NOMO-1 (cell line): Measurements from ENCODE around the gene PPP2R2C.

Source experiments
- DNase-seq, 2 experiments: peaks; one replicate each; lab custom pipeline; 2025; ENCODE audit not compliant: unreplicated experiment in 2 of 2; lab: John Stamatoyannopoulos, UW

PPP2R2C gene

DNA sequence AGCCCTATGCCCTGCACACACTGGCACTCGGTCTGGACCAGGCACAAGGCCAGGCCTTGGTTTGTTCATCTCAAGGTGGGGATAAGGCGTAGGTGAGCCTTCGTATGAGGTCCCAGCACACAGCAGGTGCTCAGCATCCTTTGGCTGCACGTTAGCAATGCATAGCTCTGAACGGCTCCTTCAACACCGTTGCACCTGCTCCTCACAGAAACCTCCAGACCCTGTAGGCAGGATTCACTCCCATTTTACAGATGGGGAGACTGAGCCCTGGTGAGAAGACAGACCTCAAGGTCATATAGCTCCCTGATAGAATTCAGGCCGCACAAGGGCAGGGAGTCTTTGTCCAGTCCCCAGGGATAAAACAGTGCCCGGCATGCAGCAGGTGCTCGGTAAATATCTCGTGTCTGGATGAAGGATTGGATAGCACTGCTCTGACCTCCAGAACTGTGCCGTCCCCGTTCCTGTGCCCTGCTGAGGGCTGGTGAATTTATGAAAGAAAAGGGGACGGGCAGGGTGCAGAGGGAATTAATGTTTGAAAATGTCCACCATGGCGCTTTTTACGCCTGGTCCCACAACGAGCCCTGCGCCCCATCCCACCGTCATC is 2.4 kb downstream of the PPP2R2C start:
- no peak for DNase-seq

DNA sequence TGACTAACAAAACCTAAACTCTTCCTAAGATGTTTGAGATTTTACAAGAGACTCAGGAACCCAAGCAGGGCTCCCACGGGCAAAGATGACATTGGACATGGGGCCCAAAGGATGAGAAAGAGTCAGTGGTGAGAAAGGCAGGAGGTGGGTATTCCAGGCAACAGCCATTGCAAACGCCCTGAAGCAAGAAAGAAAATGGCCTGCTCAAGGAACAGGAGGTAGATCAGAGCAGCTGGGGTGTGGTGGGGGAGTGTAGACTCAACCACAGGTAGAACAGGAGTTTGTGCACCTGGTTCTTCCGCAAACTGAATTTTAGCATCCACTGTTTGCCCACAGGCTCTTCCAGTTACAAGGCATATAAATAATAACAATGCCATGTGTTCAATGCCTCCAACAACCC is 3.3 kb downstream of the PPP2R2C start:
- DNase-seq, result no peak

DNA sequence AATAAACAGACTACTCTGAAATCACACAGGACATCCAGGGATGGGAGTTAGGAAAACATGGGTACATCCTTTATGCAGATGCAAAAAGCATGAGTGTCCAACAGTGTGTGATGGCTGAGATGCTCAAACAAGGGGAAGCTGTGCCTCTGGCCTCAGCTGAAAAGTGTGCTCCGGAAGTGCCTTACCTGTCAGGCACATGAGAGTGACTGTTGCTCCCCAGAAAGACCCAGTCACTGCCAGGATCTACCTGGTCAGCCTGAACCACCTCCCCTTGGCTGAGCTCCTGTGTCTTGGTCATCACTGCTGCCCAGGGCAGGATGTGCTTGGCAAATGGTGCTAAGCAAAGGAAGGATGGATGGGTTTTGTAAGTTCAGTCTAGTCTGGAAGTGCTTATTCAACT is 4.0 kb downstream of the PPP2R2C start:
- no peak for DNase-seq

DNA sequence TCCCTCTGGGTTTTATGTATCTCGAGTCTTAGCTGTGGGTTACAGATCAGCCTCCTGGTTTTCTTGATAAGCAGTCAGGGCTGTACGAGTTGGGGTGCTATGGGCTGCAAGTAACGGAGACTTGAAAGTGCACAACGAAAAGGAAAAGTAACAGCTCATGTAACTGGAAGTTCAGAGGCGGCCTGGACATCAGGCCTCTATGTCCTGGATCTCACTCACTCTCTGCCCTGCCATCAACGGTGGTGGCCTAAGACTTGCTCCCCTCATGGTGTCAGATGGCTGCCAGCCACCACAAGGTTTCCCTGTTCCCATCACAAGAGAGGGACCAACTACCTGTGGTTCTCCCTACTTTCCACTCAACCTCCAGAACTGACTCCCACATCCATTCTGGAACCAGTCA is 4.8 kb downstream of the PPP2R2C start:
- no peak for DNase-seq

DNA sequence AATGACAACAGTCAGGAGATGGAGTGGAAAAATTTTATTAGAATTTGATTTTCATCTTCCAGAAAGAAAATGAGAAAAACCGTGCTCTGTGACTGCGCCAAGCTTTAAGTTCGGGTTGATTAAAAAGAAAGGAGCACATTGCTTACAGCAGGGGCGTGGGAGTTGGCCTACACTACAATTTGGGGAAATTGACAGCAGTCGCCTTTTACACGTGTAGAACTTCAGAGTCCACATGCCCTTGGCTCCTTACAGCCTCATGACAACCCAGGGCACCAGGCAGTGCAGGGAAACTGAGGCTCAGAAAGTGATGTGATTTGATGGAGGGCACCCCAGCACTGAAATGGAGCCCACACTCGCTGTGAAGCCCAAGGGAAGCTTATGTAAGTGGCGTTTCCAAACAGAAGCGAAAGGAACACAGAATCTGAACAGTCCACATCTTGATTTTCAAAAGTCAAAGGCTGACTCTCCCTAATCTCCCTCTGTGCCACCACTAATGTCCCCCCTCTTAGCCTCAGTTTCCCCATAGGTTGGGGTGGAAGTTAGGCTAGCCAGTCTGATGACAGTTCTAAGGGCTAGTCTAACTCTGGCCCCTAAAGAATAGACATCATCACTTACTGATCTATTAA is 5.5 kb downstream of the PPP2R2C start:
- no peak for DNase-seq

DNA sequence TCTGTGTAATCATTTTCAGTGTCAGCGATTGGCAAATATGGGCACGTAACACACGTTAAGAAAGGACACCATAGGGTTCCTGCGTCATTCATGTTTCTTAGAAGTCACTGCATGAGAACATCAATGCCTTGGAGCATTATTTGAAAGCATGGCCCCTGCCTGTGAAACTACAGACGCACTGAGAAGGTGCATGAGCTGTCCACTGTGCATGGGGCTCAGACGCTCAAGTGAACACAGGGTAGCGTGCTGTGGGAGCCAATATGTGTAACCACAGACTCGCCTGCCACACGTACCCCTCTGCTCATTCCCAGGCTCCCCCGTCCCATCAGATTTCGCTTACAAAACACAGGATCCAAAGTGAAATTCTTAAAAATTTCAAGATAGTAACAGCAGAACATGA is 6.5 kb downstream of the PPP2R2C start:
- DNase-seq, result no peak

DNA sequence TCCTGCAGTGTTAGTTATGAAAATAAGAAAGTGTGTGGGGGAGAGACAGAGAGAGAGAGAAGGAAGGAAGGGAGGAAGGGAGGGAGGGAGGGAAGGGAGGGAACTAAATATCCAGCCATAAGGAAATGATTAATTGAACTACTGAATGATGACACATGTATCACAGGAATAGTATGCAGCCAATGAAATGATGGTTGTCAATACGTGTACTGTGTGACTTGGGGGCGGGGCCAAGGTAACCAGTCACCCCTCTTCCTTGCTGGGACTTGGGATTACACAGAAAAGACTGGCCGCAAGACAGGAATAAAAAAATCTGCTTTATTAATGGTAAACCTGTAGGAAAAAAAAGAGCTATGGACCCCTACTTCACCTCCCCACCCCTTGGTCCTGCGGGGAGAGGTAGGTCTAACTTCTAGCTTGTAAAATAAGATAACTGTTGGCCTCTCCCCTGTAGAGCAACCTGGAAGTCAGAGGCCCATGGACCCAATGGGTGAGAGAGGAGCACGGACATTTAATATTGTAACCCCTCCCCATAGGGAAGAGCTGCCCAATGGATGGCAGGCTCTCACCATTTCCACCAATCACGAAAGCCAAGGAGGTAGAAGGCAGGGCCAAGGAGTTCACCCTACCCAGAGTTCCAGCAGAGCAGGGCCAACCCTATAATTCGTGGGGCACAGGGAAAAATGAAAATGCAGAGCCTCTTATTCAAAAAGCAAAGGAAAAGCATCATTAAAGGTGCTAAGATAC is 7.4 kb downstream of the PPP2R2C start:
- no peak for DNase-seq

DNA sequence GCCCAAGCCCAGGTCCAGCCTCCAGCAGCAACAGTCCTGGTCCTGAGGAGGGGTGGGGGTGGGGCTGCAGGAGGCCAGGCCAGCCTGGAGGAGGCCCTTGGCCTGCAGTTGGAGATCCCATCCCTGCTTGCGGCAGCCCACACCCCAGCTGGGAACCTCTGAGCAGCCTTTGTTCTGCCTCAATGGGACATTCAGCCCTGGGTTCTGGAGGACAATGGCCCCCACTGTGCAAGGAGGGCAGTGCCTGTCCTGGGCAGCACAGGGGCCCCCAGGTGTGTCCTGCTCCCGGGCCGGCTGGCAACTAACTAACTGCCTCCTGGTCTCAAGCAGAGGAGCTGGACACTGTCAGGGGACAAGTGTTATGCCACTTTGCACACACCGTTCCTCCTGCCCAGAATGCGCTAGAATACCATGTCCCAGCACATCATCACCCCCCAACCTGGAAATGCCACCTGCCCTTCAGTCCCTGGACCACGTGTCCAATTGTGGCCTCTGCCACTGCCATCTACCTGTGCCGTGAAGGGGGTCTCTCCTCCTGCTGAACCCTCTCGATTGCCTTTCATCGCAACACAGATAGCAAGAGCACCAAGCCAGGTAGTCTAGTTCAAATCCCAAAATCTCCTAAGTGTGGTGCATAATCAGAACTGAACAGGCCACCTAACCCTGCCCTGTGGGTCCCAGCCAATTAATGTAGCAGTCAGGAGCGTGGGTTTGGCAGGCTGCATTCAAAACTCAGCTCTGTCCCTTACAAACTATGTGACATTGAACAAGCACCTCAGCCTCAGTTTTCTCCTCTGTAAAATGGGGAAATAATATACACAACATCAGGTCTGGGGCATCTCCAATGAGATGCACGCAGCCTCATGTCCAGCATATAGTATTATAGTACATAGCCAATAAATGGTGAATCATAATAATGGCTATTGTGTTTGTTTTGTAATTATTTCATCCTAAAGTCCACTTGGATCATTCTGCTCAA is 8.8 kb downstream of the PPP2R2C start:
- no peak for DNase-seq

DNA sequence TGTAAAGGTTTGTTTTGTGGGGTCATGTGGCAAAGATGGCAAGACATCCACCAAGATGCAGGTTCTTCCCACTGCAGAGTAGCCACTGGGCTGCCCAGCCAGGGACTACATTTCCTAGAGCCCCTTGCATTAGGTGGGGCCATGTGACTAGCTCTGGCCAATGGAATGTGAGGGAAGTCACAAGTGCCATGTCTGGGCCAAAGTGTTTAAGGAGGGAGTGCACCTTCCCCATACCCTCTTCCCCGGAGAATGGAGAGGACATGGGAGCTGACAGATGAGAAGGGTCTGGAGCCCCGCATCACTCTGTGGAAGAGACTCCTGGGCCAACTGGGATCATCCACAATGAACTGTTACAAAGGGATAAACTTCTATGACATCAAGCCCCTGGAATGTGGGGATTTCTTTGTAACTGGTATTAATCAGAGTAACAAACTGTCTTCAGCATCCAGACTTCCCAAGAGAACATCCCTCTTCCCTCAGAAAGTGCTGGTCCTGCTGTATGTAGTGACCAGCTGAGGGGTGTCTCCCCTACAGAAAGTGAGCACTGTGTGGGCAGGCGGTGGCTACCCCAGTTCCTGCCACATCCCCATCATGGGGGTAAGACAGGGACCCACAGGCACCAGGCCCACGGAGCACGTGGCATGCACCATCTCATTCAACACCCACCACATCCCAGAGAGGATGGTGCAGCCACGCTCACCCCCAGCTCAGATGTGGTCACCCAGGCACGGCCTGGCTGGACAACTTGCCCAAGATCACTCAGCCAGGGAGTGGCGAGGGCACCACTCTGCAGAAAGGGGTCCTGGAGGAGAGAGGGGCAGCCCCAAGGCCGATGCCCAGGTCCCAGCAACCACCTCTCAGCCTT is 10.9 kb downstream of the PPP2R2C start:
- no peak for DNase-seq

DNA sequence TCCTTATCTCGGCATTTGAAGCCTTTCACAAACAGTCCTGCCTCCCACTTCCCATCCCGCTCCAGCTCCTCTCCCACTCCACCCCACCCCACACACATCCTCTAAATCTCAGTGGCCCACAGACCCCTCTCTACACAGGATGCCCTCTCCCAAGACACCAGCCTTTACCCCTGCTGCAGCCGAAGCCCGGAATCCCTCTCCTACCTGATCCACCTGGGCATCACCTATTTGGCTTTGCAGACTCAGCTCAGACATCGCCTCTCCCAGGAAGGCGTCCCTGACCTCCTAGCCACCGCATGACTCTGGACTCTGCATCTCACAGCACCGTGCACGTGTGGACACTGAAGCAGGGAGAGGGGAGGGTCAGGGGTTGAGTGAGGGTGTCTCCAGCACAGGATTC is 11.5 kb downstream of the PPP2R2C start:
- DNase-seq, result no peak

DNA sequence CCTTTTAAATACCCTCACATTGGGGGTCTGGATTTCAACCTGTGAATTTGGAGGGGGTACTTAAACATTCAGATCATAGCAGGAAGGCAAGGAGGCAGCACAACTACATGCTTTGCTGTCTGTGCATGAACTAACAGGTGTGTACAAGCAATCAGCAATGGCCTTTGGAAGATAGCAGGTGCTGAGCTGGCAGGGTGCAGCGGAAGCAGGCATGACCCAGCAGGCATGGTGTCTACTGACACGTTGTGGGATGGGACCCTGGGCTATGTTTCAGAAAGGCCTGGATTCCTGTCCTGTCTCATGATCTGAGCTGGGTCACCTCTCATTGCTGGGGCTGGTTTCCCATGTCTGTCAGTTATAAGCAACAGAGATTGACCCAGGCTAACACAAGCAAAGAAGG is 13.9 kb downstream of the PPP2R2C start:
- DNase-seq, result no peak

DNA sequence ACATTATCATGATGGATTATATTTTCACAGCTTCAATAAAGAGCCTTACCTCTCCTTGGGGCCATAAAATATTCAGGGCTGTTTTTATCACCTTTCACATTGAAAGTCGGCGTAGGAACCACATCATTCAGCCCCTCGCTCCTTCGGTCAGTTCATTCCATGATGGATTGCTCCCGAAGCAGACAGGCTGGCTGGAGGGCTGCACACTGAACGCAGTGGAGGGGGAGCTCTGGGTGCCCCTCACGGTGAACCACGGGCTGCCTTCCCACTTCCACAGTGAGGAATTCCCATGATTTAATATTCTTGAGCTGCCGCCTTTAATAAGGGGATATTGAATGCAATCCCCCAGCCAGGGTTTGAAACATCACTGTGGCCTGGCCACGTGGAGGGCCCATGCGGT is 16.0 kb downstream of the PPP2R2C start:
- no peak for DNase-seq

DNA sequence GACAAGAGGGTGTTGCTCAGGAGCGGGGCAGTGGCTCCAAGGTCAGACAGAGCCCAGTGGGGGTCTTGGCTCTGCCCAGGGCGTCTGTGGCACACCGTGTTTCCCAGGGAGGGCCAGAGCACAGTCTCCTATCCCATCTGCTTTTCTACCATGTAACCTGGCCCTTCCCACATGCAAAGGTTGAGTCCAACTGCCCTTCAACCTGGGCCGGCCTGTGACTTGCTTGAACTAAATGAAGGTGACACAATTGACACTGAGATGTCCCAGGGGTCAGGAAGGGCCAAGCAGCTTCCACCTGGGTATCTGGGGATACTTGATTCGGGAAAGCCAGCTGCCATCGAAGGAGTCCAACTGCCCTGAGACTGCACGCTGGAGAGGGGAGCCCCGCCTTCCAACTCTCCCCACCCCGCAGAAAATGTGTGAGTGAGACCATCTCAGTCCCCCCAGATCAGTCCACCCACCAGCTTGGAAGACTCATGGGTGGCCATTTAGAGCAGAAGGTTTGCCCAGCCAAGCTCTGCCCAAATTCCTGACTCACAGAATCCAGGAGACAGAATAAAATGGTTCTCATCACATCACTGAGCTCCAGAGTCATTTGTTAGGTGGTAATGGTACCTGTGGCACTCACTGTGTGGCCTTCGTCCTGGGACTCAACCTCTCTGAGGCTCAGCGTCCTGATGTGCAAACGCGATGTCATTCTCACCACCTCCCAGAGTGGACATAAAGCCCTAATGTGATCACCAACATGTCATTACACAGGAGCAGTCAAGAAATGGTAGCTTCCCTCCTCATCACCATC is 18.1 kb downstream of the PPP2R2C start:
- DNase-seq, result no peak

DNA sequence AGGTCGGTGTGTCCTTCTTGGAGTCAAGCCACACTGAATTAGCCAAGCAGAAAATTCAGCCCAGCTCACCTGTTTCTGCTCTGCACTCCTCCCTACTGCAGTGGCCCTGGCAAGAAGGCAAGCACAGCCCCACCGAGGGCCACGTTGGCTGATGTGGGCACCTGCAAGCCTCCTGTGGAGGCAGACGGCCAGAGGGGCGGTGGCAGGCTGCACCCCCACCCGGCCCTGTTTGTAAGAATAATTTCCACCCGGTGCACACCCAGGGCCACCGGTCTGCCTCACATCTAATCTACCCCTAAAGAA is 18.8 kb downstream of the PPP2R2C start:
- DNase-seq, result no peak

DNA sequence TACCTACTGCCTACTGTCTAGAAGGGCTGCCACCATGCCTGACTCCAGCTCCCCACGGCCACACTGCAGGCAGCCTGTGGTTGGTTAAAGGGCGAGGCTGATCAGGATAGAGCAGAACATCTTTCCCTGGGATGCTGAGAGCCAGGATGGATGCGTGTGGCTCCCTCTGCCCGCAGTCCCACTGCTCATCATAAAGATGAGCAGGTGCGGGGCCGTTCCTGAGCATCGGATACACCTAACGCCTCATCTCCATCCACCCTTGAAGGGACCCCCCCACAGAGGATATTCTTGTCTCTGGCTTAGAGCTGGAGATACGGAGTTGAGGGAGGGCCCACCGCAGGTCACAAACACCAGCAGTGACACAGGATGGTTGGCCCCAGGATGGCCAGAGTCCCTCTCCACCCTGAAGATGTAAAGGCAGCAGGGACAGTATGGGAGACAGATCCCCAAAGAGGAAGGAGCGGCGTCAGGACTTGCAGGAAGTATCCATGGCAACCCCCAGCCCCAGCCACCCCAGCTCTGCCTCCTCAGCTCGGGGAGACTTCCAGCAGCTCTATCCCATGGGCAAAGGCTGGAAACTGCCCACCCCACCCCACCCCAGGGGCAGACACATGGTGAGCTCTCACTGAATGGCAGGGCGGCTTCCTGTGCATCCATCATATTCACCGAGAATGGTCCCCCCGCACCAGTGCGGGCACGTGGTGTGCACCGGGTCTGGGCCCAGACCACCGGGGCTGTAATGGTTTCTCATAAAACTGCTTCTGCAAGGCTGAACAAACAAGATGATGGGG is 19.3 kb downstream of the PPP2R2C start:
- DNase-seq, result no peak

DNA sequence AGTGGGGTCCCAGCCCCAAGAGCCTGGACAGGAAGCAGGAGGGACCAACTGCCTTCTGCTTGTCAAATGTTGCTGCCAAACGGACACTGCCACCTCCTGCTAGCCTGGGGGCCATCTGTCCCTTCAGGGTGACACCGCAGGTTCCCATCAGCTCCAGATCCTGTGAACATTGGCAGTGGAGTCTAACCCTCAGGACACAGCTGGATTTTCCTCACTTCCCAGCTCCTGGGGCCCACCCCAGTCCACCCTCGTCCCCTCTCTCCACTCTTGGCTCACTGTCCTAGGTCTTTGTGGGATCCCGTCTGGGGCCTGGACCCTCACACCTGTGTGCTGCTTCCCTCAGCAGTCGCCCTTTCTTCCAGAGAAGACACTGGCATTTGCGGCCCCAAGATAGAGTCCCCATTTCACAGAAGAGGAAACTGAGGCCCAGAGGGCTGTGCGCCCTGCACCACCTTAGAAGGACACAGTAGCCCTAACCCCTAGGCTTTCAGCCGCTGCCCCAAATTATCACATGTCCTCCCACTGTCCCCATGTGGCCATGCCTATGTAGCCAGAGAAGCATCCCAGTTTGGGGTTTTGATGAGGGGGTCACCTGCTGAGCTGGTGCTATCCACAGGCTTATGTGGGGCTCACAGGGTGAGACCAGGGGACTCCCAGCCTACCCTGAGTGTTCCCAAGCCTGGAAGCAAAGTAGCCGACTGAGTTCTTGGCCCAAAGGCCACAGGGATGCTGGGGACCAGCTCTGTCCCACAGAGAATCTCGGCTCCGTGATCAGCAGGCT is 20.1 kb downstream of the PPP2R2C start:
- no peak for DNase-seq

DNA sequence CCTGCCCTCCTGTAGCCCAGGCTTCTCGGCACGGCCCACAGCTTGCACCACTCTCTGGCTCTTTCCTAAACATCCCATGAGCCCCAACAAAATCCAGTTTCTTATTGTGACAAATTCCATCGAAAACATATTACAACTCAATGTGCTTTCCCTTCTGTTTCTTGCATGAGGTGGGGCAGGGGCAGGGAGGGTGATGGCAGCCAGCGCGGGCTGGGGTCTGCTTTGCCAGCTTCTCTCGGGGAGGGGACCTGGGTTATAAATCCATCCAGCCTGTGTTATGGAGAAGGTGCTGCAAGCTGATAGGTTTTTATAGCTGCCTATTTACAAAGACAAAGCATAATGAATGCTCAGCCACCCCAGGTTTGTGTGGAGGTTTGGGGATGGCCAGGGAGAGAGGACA is 21.1 kb downstream of the PPP2R2C start:
- no peak for DNase-seq

DNA sequence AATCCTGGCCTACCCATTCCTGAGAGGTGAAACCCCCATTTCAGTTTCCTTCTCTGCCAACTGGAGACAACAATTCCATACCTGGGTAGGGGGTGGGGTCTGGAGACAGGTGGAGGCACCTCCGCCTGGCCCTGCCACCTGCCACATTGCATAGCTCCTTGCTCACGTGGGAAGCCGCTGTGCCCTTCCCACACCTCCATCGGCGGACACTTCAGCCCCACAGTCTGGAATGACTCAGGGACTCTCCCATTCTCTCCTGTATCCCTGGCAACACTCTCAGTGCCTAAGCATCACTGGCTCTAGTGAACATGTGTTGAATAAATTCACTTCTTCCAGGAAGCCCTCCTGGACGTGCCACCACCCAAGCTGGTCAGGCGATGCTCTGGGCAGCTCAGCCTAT is 21.7 kb downstream of the PPP2R2C start:
- no peak for DNase-seq
